Liver (tissue), 3 donors: ENCODE data around the gene LCA5.
"Not testable (repeated sequence)": the region's sequence is repeated elsewhere in the genome, so short reads cannot be mapped to it uniquely, and the experiment has no call there.

ENCODE experiments used
- RAD21 ChIP-seq, 2 donors: IDR thresholded peaks; 2 replicates each; pipeline ENCODE4 v1.6.1; 2016; ENCODE audit warnings: antibody characterized with exemption in 2 of 2, mild to moderate bottlenecking in 2 of 2
- SP1 ChIP-seq: IDR thresholded peaks from 2 replicates; pipeline ENCODE4 v1.6.1; 2018; ENCODE audit warnings: antibody characterized with exemption, mild to moderate bottlenecking
- TF ChIP-seq, protein P1 (sequence below): fragments of 150-350 bp; IDR thresholded peaks from 2 replicates; pipeline ENCODE4 v1.5.1; 2017; ENCODE audit warnings: improper control_type of control experiment, low read depth, low read length; ENCODE audit not compliant: missing input control
- TF ChIP-seq, protein P2 (sequence below): IDR thresholded peaks from 2 replicates; pipeline ENCODE4 v1.6.1; 2016; ENCODE audit warnings: antibody characterized with exemption
- TF ChIP-seq, protein P3 (sequence below): IDR thresholded peaks from 2 replicates; pipeline ENCODE4 v1.6.1; 2016; ENCODE audit warnings: antibody characterized with exemption
- donor health status: healthy.
- donor health status: healthy.

DNA sequence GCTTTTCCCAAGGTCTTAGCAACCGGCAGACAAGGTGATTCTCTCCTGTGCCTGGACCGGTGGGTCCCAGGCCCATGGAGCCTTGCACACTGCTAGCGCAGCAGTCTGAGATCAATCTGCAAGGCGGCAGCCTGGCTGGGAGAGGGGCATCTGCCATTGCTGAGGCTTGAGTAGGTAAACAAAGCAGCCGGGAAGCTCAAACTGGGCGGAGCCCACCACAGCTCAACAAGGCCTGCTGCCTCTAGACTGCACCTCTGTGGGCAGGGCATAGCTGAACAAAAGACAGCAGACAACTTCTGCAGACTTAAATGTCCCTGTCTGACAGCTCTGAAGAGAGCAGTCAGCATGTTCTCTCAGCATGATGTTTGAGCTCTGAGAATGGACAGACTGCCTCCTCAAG lies 40.7 kb upstream of the LCA5 start:
- TF ChIP-seq, protein P1, sequence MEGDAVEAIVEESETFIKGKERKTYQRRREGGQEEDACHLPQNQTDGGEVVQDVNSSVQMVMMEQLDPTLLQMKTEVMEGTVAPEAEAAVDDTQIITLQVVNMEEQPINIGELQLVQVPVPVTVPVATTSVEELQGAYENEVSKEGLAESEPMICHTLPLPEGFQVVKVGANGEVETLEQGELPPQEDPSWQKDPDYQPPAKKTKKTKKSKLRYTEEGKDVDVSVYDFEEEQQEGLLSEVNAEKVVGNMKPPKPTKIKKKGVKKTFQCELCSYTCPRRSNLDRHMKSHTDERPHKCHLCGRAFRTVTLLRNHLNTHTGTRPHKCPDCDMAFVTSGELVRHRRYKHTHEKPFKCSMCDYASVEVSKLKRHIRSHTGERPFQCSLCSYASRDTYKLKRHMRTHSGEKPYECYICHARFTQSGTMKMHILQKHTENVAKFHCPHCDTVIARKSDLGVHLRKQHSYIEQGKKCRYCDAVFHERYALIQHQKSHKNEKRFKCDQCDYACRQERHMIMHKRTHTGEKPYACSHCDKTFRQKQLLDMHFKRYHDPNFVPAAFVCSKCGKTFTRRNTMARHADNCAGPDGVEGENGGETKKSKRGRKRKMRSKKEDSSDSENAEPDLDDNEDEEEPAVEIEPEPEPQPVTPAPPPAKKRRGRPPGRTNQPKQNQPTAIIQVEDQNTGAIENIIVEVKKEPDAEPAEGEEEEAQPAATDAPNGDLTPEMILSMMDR = not testable (repeated sequence)
- TF ChIP-seq SP1; RAD21 (IDR thresholded peaks at IDR 0.05): not testable (repeated sequence)
- TF ChIP-seq, protein P2, sequence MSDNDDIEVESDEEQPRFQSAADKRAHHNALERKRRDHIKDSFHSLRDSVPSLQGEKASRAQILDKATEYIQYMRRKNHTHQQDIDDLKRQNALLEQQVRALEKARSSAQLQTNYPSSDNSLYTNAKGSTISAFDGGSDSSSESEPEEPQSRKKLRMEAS = not testable (repeated sequence)
- TF ChIP-seq, protein P3, sequence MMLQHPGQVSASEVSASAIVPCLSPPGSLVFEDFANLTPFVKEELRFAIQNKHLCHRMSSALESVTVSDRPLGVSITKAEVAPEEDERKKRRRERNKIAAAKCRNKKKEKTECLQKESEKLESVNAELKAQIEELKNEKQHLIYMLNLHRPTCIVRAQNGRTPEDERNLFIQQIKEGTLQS = not testable (repeated sequence)
